Ishikawa (cell line): ENCODE measurements around the gene UXT.

Experiments
- CEBPB ChIP-seq: IDR thresholded peaks from 2 replicates; pipeline ENCODE4 v1.6.1; 2012
- CREB1 ChIP-seq: IDR thresholded peaks from 2 replicates; pipeline ENCODE4 v1.6.1; 2012; ENCODE audit warnings: low read depth
- EGR1 ChIP-seq: IDR thresholded peaks from 2 replicates; pipeline ENCODE4 v1.6.1; 2012
- EP300 ChIP-seq: IDR thresholded peaks from 2 replicates; pipeline ENCODE4 v1.6.1; 2012; ENCODE audit warnings: borderline replicate concordance
- FOXM1 ChIP-seq: IDR thresholded peaks from 2 replicates; pipeline ENCODE4 v1.6.1; 2012; ENCODE audit warnings: low read depth, borderline replicate concordance
- MAX ChIP-seq: IDR thresholded peaks from 2 replicates; pipeline ENCODE4 v1.6.1; 2012
- NFIC ChIP-seq: IDR thresholded peaks from 2 replicates; pipeline ENCODE4 v1.6.1; 2012
- RAD21 ChIP-seq: IDR thresholded peaks from 2 replicates; pipeline ENCODE4 v1.6.1; 2012; ENCODE audit warnings: low read depth
- REST ChIP-seq: IDR thresholded peaks from 2 replicates; pipeline ENCODE4 v1.6.1; 2012; ENCODE audit warnings: low read depth, mild to moderate bottlenecking
- TAF1 ChIP-seq: IDR thresholded peaks from 2 replicates; pipeline ENCODE4 v1.6.1; 2012; ENCODE audit warnings: low read depth, mild to moderate bottlenecking
- TCF12 ChIP-seq: IDR thresholded peaks from 2 replicates; pipeline ENCODE4 v1.6.1; 2012; ENCODE audit warnings: low read depth
- TEAD4 ChIP-seq: IDR thresholded peaks from 2 replicates; pipeline ENCODE4 v1.6.1; 2012
- USF1 ChIP-seq: IDR thresholded peaks from 2 replicates; pipeline ENCODE4 v1.6.1; 2012
- YY1 ChIP-seq: IDR thresholded peaks from 2 replicates; pipeline ENCODE4 v1.6.1; 2012; ENCODE audit warnings: low read depth
- ZBTB7A ChIP-seq: IDR thresholded peaks from 2 replicates; pipeline ENCODE4 v1.6.1; 2012; ENCODE audit warnings: low read depth

The UXT gene

GRCh38 chrX:47620303-47620685 lies 38.7 kb downstream of the UXT start:
- TF ChIP-seq ZBTB7A (no peak), USF1 (no peak), RAD21 (no peak), REST (no peak), CEBPB (no peak), TCF12 (no peak), TEAD4 (no peak), FOXM1 (no peak), YY1 (no peak), EGR1 (no peak), EP300 (no peak), CREB1 (no peak), MAX (no peak), NFIC (no peak), TAF1 (no peak)

- TF ChIP-seq CEBPB (no peak), YY1 (0 out of 2 replicates have a peak, but pooled peaks have one; percentile 14), REST (peak; percentile 93), EP300 (peak; percentile 43; the same call in 1 of the 2 replicates), CREB1 (peak; percentile 52; the same call in 1 of the 2 replicates), MAX (peak; percentile 35; the same call in 1 of the 2 replicates), EGR1 (peak; percentile 94), USF1 (no peak), FOXM1 (no peak)
Measured at GRCh38 chrX:47619486-47620302, 39.3 kb downstream of the UXT start, which contains the start of gene SYN1. SYN1 (minus strand) TSS chrX:47619857; CDS start chrX:47619728, 129 bp downstream.

GRCh38 chrX:47618923-47619485 lies 40.0 kb downstream of the UXT start:
- TF ChIP-seq MAX: no peak
- TF ChIP-seq REST: peak; percentile 22; the same call in 1 of the 2 replicates

GRCh38 chrX:47614618-47615017 lies 44.4 kb downstream of the UXT start:
- no peak for TF ChIP-seq TAF1
- no peak for TF ChIP-seq CREB1
- TF ChIP-seq ZBTB7A: no peak
- TF ChIP-seq CEBPB: no peak
- no peak for TF ChIP-seq EGR1
- no peak for TF ChIP-seq TEAD4
- TF ChIP-seq YY1: no peak
- TF ChIP-seq REST: no peak
- TF ChIP-seq MAX: no peak
